ENCODE measurements around the gene OIP5.

- no peak for TF ChIP-seq CTCF (IDR thresholded peaks at IDR 0.05; ENCODE audit: low read length)
- no peak for TF ChIP-seq EZH2phosphoT487 (IDR thresholded peaks at IDR 0.05; ENCODE audit: low read length)
Measured at GRCh38 chr15:41350057-41350717, 17.8 kb upstream of the OIP5 start.
